K562 (cell line): ENCODE data around the gene PRELID3B. TPM values are rescaled to one million over a fixed set of nuclear protein-coding genes. Genes with fewer than 3 reads are reported as not detected.

Experiments used
- BCL6 ChIP-seq: fragments of 250-450 bp; sonication (Bioruptor Pico); IDR thresholded peaks from 2 replicates; pipeline ENCODE4 v1.4.0; 2020
- CXXC5 ChIP-seq: fragments of 250-450 bp; sonication (Bioruptor Pico); IDR thresholded peaks from 2 replicates; pipeline ENCODE4 v1.8.0; 2022; ENCODE audit warnings: inconsistent platforms, mild to moderate bottlenecking, moderate library complexity
- HDAC6 ChIP-seq: IDR thresholded peaks from 2 replicates; pipeline ENCODE4 v1.6.1; 2012; ENCODE audit warnings: low read depth, mild to moderate bottlenecking, control low read depth, inconsistent platforms, low read length, moderate library complexity
- HDAC8 ChIP-seq: fragments of 450-650 bp; IDR thresholded peaks from 2 replicates; pipeline ENCODE4 v1.6.1; 2016; ENCODE audit warnings: mild to moderate bottlenecking, missing genetic modification characterization, moderate library complexity, missing compliant biosample characterization
- MECOM ChIP-seq: fragments of 250-450 bp; sonication (Bioruptor Pico); IDR thresholded peaks from 2 replicates; pipeline ENCODE4 v1.8.0; 2022; ENCODE audit warnings: inconsistent platforms
- NR2C1 ChIP-seq, 2 experiments: fragments of 450-650 bp; IDR thresholded peaks; 2 replicates each; pipeline ENCODE4 v1.6.1; 2017; ENCODE audit warnings: mild to moderate bottlenecking in 2 of 2, antibody characterized with exemption in 1 of 2, inconsistent platforms in 1 of 2, missing compliant biosample characterization in 1 of 2, missing genetic modification characterization in 1 of 2
- NR2C2 ChIP-seq, 2 experiments: fragments of 200-800 bp in 1 of 2; sonication (Bioruptor generic) in 1 of 2; sonication (generic) in 1 of 2; formaldehyde crosslinking in 1 of 2; IDR thresholded peaks; 2 replicates each; pipeline versions ENCODE4 v1.6.1 to v1.8.0; 2016 to 2022; ENCODE audit warnings: mild to moderate bottlenecking in 1 of 2, missing compliant biosample characterization in 1 of 2, missing genetic modification characterization in 1 of 2, missing genetic modification reagents in 1 of 2
- NRF1 ChIP-seq, 2 experiments: fragments of 450-650 bp; IDR thresholded peaks in 1 of 2; conservative IDR thresholded peaks in 1 of 2; 2 replicates each; pipeline ENCODE4 v1.6.1; 2014; ENCODE audit warnings: mild to moderate bottlenecking in 2 of 2
- PHF8 ChIP-seq: fragments of 200-600 bp; sonication (generic); IDR thresholded peaks from 2 replicates; pipeline ENCODE4 v1.6.1; 2012; ENCODE audit warnings: mixed run types, mild to moderate bottlenecking, inconsistent platforms, low read length, moderate library complexity, borderline replicate concordance
- POU5F1 ChIP-seq: fragments of 150-350 bp; IDR thresholded peaks from 2 replicates; pipeline ENCODE4 v1.6.1; 2014; ENCODE audit warnings: borderline replicate concordance, low read length, low read depth, mild to moderate bottlenecking; ENCODE audit not compliant: partially characterized antibody
- RBBP5 ChIP-seq: fragments of 200-600 bp; sonication (generic); IDR thresholded peaks from 2 replicates; pipeline ENCODE4 v1.6.1; 2012; ENCODE audit warnings: borderline replicate concordance, mild to moderate bottlenecking, low read length, control low read depth, inconsistent platforms; ENCODE audit not compliant: insufficient read depth, poor library complexity, severe bottlenecking
- ZNF76 ChIP-seq: fragments of 250-450 bp; sonication (Bioruptor Pico); IDR thresholded peaks from 2 replicates; pipeline ENCODE4 v1.4.0; 2020; ENCODE audit warnings: mild to moderate bottlenecking, moderate library complexity, borderline replicate concordance
- polyA plus RNA-seq, 8 experiments: library from polyadenylated mRNA; depleted of rRNA in 4 of 8; stranded (reverse) in 5 of 8; unstranded in 3 of 8; fragments of >200 nt; fragmentation: Nextera tagmentation in 2 of 8; fragmentation: Illumina TruSeq in 1 of 8; extraction: Ambion mirVana in 2 of 8; extraction: Trizol in 1 of 8; gene quantifications; 2 replicates each; pipeline versions ENCODE4 v1.2.1 to v1.2.3, GENCODE V29; 2011 to 2014; ENCODE audit warnings: inconsistent platforms in 1 of 8, missing spikeins in 1 of 8
- total RNA-seq, 7 experiments: library from RNA; depleted of rRNA in 6 of 7; stranded (reverse); fragments of >200 nt in 6 of 7; fragmentation: Illumina TruSeq in 2 of 7; extraction: Trizol in 2 of 7; gene quantifications; 2 replicates each; pipeline versions ENCODE4 v1.2.1 to v1.2.3, GENCODE V29; 2011 to 2021; ENCODE audit warnings: low replicate concordance in 1 of 7
- TF ChIP-seq, protein P1 (sequence below): fragments of 250-450 bp; sonication (Bioruptor Pico); IDR thresholded peaks from 2 replicates; pipeline ENCODE4 v1.4.0; 2020; ENCODE audit warnings: mild to moderate bottlenecking, moderate library complexity
- TF ChIP-seq, protein P2 (sequence below): fragments of 250-450 bp; sonication (Bioruptor Pico); IDR thresholded peaks from 2 replicates; pipeline ENCODE4 v1.8.0; 2021; ENCODE audit warnings: moderate library complexity, mild to moderate bottlenecking, inconsistent platforms
- TF ChIP-seq, protein P3 (sequence below): sonication (generic); formaldehyde crosslinking; IDR thresholded peaks from 2 replicates; pipeline ENCODE4 v1.8.1; 2023; ENCODE audit warnings: mild to moderate bottlenecking, missing genetic modification reagents
- TF ChIP-seq, protein P4 (sequence below): fragments of 250-450 bp; sonication (Bioruptor Pico); IDR thresholded peaks from 2 replicates; pipeline ENCODE4 v1.4.0; 2020; ENCODE audit warnings: mild to moderate bottlenecking

PRELID3B gene
- total and polyA plus RNA-seq, 9 of the 15 experiments (the other 6 are each of a cell fraction or from before 2014, with no cell fraction given): 77.0 to 186 (median 101) TPM

DNA sequence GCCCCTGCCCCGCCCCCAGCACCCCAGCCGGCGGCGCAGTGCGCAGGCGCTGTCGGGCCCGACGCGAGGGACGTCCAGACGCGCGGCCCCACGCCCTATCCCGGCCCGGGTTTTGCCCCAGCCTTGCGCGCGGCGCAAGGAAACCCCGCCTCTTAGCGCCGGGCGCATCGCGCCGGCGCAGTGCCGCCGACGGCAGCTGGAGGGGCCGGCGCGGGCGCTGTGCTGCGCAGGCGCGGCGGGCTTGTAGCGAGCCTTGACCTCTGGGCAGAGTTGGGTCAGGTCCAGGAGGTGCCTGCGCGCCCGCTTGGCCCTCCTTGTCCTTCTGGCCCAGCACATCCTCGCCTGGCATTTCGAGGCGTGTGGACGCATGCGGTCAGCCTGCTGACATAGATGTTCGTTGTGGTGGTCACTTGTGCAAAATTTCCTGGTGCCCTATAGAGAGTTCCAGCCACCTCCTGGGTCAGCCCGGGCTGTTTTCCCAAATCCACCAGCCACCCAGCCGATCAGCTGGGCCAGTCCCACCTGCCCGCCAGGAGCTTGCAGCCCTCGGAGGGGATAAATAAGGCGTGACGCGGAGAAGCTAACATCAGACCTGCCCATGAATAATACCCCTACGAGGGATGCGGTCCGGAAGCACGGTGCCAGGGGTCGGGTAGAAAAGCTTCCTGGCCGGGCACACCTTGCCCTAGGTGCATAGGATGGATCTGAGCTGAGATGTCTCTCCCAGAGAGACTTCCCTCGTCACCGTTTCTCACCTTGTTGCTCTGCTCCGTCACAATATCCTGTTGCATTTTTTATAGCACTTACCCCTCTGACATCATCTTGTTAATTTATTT is 428 bp upstream of the PRELID3B start (continued):
- TF ChIP-seq, protein P1, sequence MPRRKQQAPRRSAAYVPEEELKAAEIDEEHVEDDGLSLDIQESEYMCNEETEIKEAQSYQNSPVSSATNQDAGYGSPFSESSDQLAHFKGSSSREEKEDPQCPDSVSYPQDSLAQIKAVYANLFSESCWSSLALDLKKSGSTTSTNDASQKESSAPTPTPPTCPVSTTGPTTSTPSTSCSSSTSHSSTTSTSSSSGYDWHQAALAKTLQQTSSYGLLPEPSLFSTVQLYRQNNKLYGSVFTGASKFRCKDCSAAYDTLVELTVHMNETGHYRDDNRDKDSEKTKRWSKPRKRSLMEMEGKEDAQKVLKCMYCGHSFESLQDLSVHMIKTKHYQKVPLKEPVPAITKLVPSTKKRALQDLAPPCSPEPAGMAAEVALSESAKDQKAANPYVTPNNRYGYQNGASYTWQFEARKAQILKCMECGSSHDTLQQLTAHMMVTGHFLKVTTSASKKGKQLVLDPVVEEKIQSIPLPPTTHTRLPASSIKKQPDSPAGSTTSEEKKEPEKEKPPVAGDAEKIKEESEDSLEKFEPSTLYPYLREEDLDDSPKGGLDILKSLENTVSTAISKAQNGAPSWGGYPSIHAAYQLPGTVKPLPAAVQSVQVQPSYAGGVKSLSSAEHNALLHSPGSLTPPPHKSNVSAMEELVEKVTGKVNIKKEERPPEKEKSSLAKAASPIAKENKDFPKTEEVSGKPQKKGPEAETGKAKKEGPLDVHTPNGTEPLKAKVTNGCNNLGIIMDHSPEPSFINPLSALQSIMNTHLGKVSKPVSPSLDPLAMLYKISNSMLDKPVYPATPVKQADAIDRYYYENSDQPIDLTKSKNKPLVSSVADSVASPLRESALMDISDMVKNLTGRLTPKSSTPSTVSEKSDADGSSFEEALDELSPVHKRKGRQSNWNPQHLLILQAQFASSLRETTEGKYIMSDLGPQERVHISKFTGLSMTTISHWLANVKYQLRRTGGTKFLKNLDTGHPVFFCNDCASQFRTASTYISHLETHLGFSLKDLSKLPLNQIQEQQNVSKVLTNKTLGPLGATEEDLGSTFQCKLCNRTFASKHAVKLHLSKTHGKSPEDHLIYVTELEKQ: no peak
- TF ChIP-seq, protein P2, sequence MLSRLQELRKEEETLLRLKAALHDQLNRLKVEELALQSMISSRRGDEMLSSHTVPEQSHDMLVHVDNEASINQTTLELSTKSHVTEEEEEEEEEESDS (CRISPR knock-in tag): no peak
- TF ChIP-seq ZNF76 (CRISPR knock-in tag) (no peak), NR2C2 (CRISPR knock-in tag; IDR thresholded peaks at IDR 0.05) (no peak), NR2C2 (tag; IDR thresholded peaks at IDR 0.05) (peak; percentile 78), HDAC6 (no peak), CXXC5 (peak; percentile 94), RBBP5 (no peak), HDAC8 (tag) (no peak), NR2C1 (IDR thresholded peaks at IDR 0.05) (no peak), NR2C1 (tag; IDR thresholded peaks at IDR 0.05) (peak; percentile 31; the same call in 1 of the 2 replicates), BCL6 (CRISPR knock-in tag) (no peak), NRF1 (conservative IDR thresholded peaks at IDR 0.05 in 1 of 2, IDR thresholded peaks at IDR 0.05 in 1 of 2) (peak; percentile 97 to 98), MECOM (no peak), PHF8 (peak; percentile 57; the same call in 1 of the 2 replicates), POU5F1 (peak; percentile 60)
- TF ChIP-seq, protein P3, sequence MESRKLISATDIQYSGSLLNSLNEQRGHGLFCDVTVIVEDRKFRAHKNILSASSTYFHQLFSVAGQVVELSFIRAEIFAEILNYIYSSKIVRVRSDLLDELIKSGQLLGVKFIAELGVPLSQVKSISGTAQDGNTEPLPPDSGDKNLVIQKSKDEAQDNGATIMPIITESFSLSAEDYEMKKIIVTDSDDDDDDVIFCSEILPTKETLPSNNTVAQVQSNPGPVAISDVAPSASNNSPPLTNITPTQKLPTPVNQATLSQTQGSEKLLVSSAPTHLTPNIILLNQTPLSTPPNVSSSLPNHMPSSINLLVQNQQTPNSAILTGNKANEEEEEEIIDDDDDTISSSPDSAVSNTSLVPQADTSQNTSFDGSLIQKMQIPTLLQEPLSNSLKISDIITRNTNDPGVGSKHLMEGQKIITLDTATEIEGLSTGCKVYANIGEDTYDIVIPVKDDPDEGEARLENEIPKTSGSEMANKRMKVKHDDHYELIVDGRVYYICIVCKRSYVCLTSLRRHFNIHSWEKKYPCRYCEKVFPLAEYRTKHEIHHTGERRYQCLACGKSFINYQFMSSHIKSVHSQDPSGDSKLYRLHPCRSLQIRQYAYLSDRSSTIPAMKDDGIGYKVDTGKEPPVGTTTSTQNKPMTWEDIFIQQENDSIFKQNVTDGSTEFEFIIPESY (CRISPR knock-in tag): no peak
- TF ChIP-seq, protein P4, sequence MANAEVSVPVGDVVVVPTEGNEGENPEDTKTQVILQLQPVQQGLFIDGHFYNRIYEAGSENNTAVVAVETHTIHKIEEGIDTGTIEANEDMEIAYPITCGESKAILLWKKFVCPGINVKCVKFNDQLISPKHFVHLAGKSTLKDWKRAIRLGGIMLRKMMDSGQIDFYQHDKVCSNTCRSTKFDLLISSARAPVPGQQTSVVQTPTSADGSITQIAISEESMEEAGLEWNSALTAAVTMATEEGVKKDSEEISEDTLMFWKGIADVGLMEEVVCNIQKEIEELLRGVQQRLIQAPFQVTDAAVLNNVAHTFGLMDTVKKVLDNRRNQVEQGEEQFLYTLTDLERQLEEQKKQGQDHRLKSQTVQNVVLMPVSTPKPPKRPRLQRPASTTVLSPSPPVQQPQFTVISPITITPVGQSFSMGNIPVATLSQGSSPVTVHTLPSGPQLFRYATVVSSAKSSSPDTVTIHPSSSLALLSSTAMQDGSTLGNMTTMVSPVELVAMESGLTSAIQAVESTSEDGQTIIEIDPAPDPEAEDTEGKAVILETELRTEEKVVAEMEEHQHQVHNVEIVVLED (CRISPR knock-in tag): peak; percentile 93
